GM19240 (cell line): Measurements from ENCODE around the gene AKAP8.
"Not testable (repeated sequence)": the region's sequence is repeated elsewhere in the genome, so short reads cannot be mapped to it uniquely, and the experiment has no call there.

ENCODE experiments used
- DNase-seq: peaks from one replicate; pipeline ENCODE4 v3.0.0; 2011; ENCODE audit warnings: low spot score; ENCODE audit not compliant: insufficient read length

The AKAP8 gene

DNA sequence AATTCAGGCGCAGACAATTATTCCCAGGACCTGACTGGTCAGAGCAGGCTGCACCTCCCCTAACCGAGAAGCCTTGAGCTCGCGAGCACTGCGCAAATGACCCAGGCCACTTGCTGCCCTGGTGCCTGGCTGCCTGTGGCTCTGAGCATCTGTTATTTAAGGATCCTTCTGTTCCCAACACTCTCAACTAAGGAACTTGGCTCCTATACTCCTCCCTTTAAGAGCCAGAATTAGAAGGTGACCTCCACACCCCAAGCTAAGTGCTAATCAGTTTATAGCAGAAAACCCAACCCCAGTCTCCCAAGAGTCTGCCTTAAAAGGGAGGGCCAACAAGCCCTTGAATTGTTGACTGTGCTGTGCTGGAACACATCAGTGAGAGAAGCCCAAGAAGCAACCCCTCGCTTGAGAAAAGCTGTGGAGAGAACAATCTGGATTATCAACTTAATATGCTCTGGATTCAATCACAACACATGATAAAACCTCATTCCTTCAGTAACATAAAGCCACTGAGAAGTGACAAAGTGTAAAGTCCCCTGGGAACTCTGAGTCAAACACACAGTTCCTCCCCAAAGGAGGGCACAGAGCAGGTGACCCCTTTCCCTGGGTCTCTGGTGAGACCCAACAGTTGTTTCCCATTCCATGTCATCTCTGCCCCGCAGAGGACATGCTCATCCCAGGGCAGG is 24.7 kb upstream of the AKAP8 start:
- no peak for DNase-seq

- no peak for DNase-seq
These were observed 23.6 kb upstream of the AKAP8 start for GRCh38 chr19:15403151-15403531.

- no peak for DNase-seq
These were observed 23.0 kb upstream of the AKAP8 start for GRCh38 chr19:15402411-15403150.

GRCh38 chr19:15401397-15401710 is 21.8 kb upstream of the AKAP8 start:
- no peak for DNase-seq

GRCh38 chr19:15400521-15401396 is 21.2 kb upstream of the AKAP8 start:
- no peak for DNase-seq

DNA sequence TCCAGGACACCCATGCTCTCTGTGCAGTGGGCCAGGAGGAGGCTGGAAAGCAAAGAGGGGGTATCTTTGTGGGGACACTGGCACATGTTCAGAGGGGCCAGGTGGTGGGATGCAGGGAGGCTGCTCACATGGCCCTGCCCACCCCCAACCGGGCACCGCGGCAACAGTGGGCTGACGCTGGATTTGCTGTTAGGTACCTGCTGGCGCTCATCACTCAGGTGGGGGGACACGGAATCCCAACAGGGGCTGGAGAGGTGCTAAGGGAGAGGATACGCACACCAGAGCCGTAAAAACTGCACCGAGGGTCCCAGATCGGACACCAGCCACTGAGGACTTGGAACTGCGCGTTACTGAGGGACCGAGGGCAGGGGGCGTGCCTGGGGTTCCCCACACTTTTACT is 20.0 kb upstream of the AKAP8 start:
- DNase-seq = no peak

GRCh38 chr19:15399234-15399515 is 19.6 kb upstream of the AKAP8 start:
- DNase-seq = no peak

- no peak for DNase-seq
These were observed 19.1 kb upstream of the AKAP8 start for GRCh38 chr19:15398501-15399233.

DNA sequence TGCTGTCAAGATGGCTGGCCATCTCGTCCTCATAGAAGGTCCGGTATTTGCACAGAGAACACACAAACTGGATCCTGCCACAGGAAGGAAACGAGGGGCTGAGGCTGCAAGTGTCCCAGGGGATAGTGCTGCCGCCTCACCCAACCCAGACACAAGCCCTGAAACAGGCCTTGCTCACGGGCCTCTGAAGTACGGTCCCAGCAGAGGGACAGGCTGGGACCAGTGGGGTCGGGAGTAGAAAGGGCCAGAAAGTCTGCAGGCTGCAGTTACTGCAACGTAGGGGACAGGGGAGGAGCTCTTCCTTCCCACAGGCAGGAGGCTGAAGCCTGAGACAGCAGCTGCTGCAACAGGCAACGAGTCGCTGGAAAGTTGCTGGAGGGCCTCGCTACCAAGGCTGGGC is 18.2 kb upstream of the AKAP8 start:
- DNase-seq = no peak

DNA sequence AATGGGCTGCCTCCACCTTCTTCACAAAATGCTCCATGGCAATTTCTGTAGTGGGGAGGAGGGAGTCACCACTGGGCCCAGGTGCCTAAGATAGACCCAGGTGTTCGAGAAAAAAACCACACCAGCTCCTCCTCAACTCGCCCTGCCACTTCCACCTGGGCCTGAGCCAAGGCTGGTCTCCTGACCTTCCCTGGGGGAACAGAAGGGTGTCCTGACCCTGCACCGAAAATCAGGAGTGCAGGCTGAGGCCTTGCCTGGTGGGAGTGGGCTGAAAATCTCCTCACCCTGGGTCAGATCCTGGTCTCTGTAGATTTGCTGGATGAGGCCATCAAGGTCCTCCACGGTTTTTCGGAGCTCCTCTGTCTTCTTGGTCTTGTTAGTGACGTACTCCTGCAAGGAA is 17.6 kb upstream of the AKAP8 start:
- no peak for DNase-seq

DNA sequence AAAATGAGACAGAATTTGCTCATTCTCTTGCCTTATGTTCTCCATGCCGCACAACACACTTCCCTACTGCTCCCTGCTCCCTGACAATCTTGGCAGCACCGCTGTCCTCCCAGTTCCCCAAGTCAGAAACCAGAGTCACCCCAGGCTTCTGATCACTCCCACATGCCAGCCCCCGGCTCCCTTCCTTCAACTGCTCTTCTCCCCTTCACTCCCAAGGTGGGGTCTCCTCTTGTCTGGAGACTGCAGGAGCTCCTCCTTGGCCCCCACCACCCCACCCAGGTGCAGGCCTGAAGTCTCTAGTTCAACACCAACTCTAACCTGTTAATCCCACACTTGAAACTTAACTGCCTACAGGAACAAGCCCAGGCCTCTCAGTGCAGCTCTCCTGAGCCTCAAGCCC is 16.8 kb upstream of the AKAP8 start:
- DNase-seq = no peak

- DNase-seq = not testable (repeated sequence)
These were observed 15.7 kb upstream of the AKAP8 start for GRCh38 chr19:15395251-15395650.

GRCh38 chr19:15394426-15394825 is 14.8 kb upstream of the AKAP8 start:
- no peak for DNase-seq

DNA sequence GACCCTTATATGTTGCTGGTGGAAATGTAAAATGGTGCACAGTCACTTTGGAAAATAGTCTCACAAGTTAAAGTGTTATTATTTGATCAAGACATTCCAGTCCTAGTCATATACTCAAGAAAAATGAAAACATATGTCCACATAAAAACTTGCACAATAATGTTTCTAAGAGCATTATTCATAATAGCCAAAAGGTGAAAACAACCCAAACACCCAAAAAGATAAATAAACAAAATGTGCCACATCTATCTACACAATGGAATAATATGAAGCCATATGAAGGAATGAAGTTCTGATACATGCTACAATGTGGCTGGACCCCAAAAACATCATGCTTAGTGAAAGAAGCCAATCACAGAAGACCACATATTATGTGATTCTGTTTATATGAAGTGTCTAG is 14.4 kb upstream of the AKAP8 start:
- no peak for DNase-seq

DNA sequence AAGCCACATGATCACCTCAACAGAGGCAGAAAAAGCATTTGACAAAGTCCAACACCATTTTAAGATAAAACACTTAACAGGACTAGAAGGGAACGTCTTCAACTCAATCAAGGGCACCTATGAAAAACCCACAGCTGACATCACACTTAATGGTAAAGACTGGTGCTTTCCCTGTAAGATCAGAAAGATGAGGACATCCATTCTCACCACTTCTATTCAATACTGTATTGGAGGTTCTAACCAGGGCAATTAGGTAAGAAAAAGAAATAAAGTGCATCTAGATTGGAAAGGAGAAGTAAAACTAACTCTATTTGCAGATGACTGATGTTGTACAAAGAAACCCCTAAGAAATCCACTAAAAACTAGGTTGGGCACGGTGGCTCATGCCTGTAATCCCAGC is 11.2 kb upstream of the AKAP8 start:
- DNase-seq = no peak

- DNase-seq = no peak
These were observed 2.3 kb upstream of the AKAP8 start for GRCh38 chr19:15381864-15382263.

- DNase-seq = no peak
These were observed 1.8 kb upstream of the AKAP8 start for GRCh38 chr19:15381429-15381828.

DNA sequence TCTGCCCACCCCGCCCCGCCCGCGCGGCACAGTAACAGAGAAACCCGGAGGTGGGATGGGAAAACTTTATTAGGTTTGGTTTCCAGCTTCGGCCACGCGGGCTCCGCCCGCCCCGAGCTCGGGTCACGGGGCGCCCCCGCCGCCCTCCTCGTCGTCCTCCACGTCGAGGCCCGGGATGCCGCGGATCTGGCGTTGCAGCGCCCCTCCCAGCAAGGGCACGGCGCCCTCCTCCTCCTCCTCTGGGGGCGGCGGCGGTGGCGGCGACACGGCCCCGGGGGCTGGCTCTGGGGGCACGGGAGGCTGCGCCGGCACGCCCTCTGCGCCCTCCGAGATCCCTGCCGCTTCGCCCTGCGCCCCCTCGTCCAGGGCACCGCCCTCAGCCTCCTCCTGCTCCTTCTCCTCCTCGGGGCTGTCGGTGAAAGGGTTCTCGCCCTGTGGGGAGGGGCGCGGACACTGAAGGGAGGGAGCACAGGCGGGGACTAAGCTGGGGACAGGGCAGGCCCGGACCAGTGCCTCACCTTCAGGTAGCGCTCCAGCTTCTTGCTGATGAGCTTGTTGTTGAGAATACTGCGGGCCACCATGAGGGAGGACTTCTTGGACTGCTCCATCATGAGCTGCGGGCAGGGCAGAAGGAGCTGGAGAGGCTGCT is 536 bp upstream of the AKAP8 start:
- no peak for DNase-seq

- peak; percentile 74 for DNase-seq
These were observed 979 bp downstream of the AKAP8 start for GRCh38 chr19:15378534-15379082.

GRCh38 chr19:15374796-15375440 is 4.7 kb downstream of the AKAP8 start:
- no peak for DNase-seq
